HG02852 (cell line): ENCODE results near the gene ATOSB.

ENCODE experiments used
- ATAC-seq: cut with Tn5 transposase; IDR thresholded peaks from one replicate; pipeline ENCODE4 v1.9.1; 2021; ENCODE audit warnings: mild to moderate bottlenecking, moderate library complexity; ENCODE audit not compliant: unreplicated experiment

The ATOSB gene

DNA sequence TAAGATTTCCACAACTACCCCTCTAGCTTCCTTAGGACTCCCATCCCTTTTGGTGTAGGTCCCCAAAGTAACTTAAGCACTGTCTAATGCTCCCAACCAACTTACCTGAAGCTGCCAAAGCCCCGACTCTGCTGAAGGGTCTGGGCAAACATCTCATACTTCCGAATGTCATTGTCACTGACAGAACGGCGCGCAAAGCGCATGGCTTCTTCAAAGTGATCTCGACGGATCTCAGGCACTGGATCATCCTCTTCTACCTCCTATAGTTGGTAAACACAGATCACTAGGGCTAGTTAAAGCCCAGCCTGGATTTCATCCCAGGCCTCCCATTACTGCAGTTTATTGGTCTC is 58.4 kb downstream of the ATOSB start:
- no peak for ATAC-seq

- no peak for ATAC-seq
These were observed 58.9 kb downstream of the ATOSB start for GRCh38 chr9:35056571-35057270.

- ATAC-seq, result no peak
These were observed 60.6 kb downstream of the ATOSB start for GRCh38 chr9:35054871-35055644.

- ATAC-seq, result no peak
These were observed 61.4 kb downstream of the ATOSB start for GRCh38 chr9:35054185-35054835.
